Peyer's patch (tissue), 4 donors: ENCODE results near the gene MGLL.

Experiments used
- POLR2A ChIP-seq, 2 donors: fragments of 450-650 bp; IDR thresholded peaks; one replicate each; pipeline ENCODE4 v1.5.1; 2017; ENCODE audit warnings: antibody characterized with exemption in 2 of 2, mild to moderate bottlenecking in 2 of 2, moderate library complexity in 2 of 2
- TF ChIP-seq, protein P1 (sequence below), 6 experiments: fragments of 450-650 bp in 4 of 6; fragments of 200-600 bp in 2 of 6; sonication (generic) in 1 of 6; IDR thresholded peaks; one replicate each; pipeline ENCODE4 v1.5.1; 2017 to 2019; ENCODE audit warnings: antibody characterized with exemption in 6 of 6, mild to moderate bottlenecking in 3 of 6, moderate library complexity in 1 of 6

DNA sequence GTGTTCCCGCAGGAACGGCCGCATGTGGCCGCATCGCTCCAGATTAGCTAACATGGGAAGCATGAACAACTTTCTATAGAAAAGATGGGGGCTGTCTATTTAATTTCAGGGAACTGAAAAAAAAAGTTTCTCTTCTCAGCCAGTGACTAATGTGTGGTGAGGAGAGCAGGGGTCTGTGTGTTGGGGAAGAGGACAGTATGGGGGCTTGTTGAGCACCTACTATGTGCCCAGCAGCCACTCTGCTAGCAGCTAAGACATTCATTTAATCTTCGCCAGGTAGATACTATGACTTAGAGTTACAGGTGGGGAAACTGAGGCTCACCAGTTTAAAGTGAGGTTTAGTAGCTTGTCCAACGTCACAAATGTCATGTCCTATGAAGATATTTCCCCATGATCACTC, 56.6 kb downstream of the MGLL start:
- TF ChIP-seq, protein P1, sequence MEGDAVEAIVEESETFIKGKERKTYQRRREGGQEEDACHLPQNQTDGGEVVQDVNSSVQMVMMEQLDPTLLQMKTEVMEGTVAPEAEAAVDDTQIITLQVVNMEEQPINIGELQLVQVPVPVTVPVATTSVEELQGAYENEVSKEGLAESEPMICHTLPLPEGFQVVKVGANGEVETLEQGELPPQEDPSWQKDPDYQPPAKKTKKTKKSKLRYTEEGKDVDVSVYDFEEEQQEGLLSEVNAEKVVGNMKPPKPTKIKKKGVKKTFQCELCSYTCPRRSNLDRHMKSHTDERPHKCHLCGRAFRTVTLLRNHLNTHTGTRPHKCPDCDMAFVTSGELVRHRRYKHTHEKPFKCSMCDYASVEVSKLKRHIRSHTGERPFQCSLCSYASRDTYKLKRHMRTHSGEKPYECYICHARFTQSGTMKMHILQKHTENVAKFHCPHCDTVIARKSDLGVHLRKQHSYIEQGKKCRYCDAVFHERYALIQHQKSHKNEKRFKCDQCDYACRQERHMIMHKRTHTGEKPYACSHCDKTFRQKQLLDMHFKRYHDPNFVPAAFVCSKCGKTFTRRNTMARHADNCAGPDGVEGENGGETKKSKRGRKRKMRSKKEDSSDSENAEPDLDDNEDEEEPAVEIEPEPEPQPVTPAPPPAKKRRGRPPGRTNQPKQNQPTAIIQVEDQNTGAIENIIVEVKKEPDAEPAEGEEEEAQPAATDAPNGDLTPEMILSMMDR (IDR thresholded peaks at IDR 0.05): no peak
- TF ChIP-seq POLR2A (IDR thresholded peaks at IDR 0.05): no peak
